D341Med (cell line): ENCODE measurements around the gene TLCD4.
"Not testable (repeated sequence)": the region's sequence is repeated elsewhere in the genome, so short reads cannot be mapped to it uniquely, and the experiment has no call there.

Experiments used
- DNase-seq: peaks from one replicate; pipeline ENCODE4 v3.0.0; 2012; ENCODE audit warnings: low spot score

The TLCD4 gene

GRCh38 chr1:95154096-95154495 is 36.9 kb downstream of the TLCD4 start:
- DNase-seq, result no peak

GRCh38 chr1:95165569-95165968 is 48.4 kb downstream of the TLCD4 start:
- not testable (repeated sequence) for DNase-seq
